Mucosa of descending colon (tissue), 3 donors: ENCODE results near the gene JUND. TPM values are rescaled to one million over a fixed set of nuclear protein-coding genes. Genes with fewer than 3 reads are reported as not detected.
A peak's percentile ranks its signal among the peaks of the same experiment; 100 is the strongest.

ENCODE experiments used
- ATAC-seq: fragments of 200-7000 bp; cut with Tn5 transposase; one replicate; pipeline ENCODE4 v1.9.1; 2020; ENCODE audit warnings: mild to moderate bottlenecking, moderate library complexity
- DNase-seq, 3 donors: peaks; one replicate each; pipeline ENCODE4 v3.0.0-alpha.2; 2020
- H3K36me3 ChIP-seq: fragments of 200-600 bp; one replicate; pipeline ENCODE4 v1.8.0; 2021; ENCODE audit warnings: low read depth, mild to moderate bottlenecking
- H3K4me1 ChIP-seq: fragments of 200-600 bp; one replicate; pipeline ENCODE4 v1.8.0; 2021; ENCODE audit warnings: low read depth, mild to moderate bottlenecking
- H3K4me3 ChIP-seq: fragments of 200-600 bp; one replicate; pipeline ENCODE4 v1.8.0; 2021; ENCODE audit warnings: mild to moderate bottlenecking
- H3K9me3 ChIP-seq: fragments of 200-600 bp; one replicate; pipeline ENCODE4 v1.8.0; 2021; ENCODE audit warnings: mild to moderate bottlenecking
- CTCF ChIP-seq: fragments of 200-600 bp; IDR thresholded peaks from one replicate; pipeline ENCODE4 v1.8.0; 2022; ENCODE audit warnings: antibody characterized with exemption, mild to moderate bottlenecking
- intact Hi-C, 2 donors: fragments of 100-400 bp; cut with DNase I in 1 of 2; cut with micrococcal nuclease in 1 of 2; formaldehyde crosslinking; loops; one replicate each; pipeline versions ENCODE4 v1.11.0 to v1.11.1; 2022; cut with DNase I, micrococcal nuclease
- total RNA-seq, 3 donors: library from RNA; stranded (reverse); fragmentation: NEBNext Ultra II Directional in 2 of 3; extraction: Animal tissue kit (Norgen Biotek cat#: 25700) in 2 of 3; gene quantifications; one replicate each; pipeline versions ENCODE4 v1.2.1 to v1.2.4, GENCODE V29; 2021 to 2023
- donor health status: DM: no; HTN: no; CAD: no; lungs with moderate emphysema.
- donor health status: DM: no; HTN: no; CAD: no.
- donor health status: DM: no; HTN: yes; CAD: no.

JUND gene
- total RNA-seq, 3 donors from 2014 or later, result 267 to 328 (median 295) TPM

- Histone ChIP-seq H3K4me3 (no peak overlapping the region), H3K9me3 (no peaks in the 10 kb centered on the region), H3K4me1 (peaks cover 19% of the 10 kb centered on the region), H3K36me3 (no peaks in the 10 kb centered on the region)
- DNase-seq, result peak; percentile 70 to 83 (median 83)
- no peak for TF ChIP-seq CTCF
- peak; percentile 85 for ATAC-seq
- intact Hi-C loops, result loop anchor here in 1 of 2 donors (10.0 kb wide), 1 partner anchor 49 kb away; the partner anchor contains the start of gene RAB3A
Observed at GRCh38 chr19:18253716-18254115, 27.7 kb downstream of the JUND start.

GRCh38 chr19:18253130-18253529, 28.3 kb downstream of the JUND start:
- TF ChIP-seq CTCF, result no peak
- Histone ChIP-seq H3K9me3 (no peaks in the 10 kb centered on the region), H3K4me1 (peaks cover 19% of the 10 kb centered on the region), H3K4me3 (no peak overlapping the region), H3K36me3 (no peaks in the 10 kb centered on the region)
- intact Hi-C loops, result loop anchor here in 1 of 2 donors (10.0 kb wide), 1 partner anchor 48 kb away; the partner anchor contains the start of gene RAB3A
- ATAC-seq (no peak), DNase-seq (no peak)

GRCh38 chr19:18252370-18252717, 29.1 kb downstream of the JUND start:
- Histone ChIP-seq H3K4me1 (peaks cover 19% of the 10 kb centered on the region), H3K4me3 (no peak overlapping the region), H3K36me3 (no peaks in the 10 kb centered on the region), H3K9me3 (no peaks in the 10 kb centered on the region)
- intact Hi-C loops, result loop anchor here in 1 of 2 donors (10.0 kb wide), 1 partner anchor 48 kb away; the partner anchor contains the start of gene RAB3A
- no peak for TF ChIP-seq CTCF
- no peak for DNase-seq
- ATAC-seq, result no peak

- H3K4me3 ChIP-seq, result no peak overlapping the region
- peaks cover 19% of the 10 kb centered on the region for H3K4me1 ChIP-seq
- peak; percentile 66 to 88 (median 82) for DNase-seq
- ATAC-seq, result peak; percentile 53
- TF ChIP-seq CTCF, result peak; percentile 86
- no peaks in the 10 kb centered on the region for H3K9me3 ChIP-seq
- H3K36me3 ChIP-seq, result no peaks in the 10 kb centered on the region
- intact Hi-C loops, result loop anchor here in 1 of 2 donors (10.0 kb wide), 1 partner anchor 47 kb away; the partner anchor contains the start of gene RAB3A
Observed at GRCh38 chr19:18251587-18252369, 29.6 kb downstream of the JUND start.

- intact Hi-C loops, result loop anchor here (5.0 to 10.0 kb wide), 2 partner anchors 38 to 45 kb away; partner anchors contain the start of gene RAB3A (in 1 of the 2)
- no peak for TF ChIP-seq CTCF
- DNase-seq, result no peak
- no peaks in the 10 kb centered on the region for H3K36me3 ChIP-seq
- H3K9me3 ChIP-seq, result no peaks in the 10 kb centered on the region
- H3K4me1 ChIP-seq, result peaks cover 10% of the 10 kb centered on the region
- no peak overlapping the region for H3K4me3 ChIP-seq
- no peak for ATAC-seq
Observed at GRCh38 chr19:18249834-18250233, 31.6 kb downstream of the JUND start.
